ENCODE measurements around the gene COL6A3. TPM values are rescaled to one million over a fixed set of nuclear protein-coding genes. Genes with fewer than 3 reads are reported as not detected.
A peak's percentile ranks its signal among the peaks of the same experiment; 100 is the strongest.

COL6A3 gene
- total and polyA plus RNA-seq, 7 donors = 2.8 to 715 (median 233) TPM

GRCh38 chr2:237448626-237449025, 34.7 kb upstream of the COL6A3 start:
- Histone ChIP-seq H3K36me3 (no peaks in the 10 kb centered on the region), H3K9me3 (no peaks in the 10 kb centered on the region), H3K4me3 (no peak overlapping the region), H3K4me1 (peaks cover 0 to 28% (median 9%) of the 10 kb centered on the region in 4 donors), H3K27ac (peak overlapping the region; percentile 57 to 72 (median 63)), H3K27me3 (no peaks in the 10 kb centered on the region)
- DNase-seq = no peak
- WGBS, 2 donors = 79 to 90% methylated on average over 6 of the region's 6 CpGs
- TF ChIP-seq EP300 (IDR thresholded peaks at IDR 0.05) (no peak), POLR2AphosphoS5 (IDR thresholded peaks at IDR 0.05) (no peak), POLR2A (IDR thresholded peaks at IDR 0.05) (no peak)
- TF ChIP-seq, protein P1, sequence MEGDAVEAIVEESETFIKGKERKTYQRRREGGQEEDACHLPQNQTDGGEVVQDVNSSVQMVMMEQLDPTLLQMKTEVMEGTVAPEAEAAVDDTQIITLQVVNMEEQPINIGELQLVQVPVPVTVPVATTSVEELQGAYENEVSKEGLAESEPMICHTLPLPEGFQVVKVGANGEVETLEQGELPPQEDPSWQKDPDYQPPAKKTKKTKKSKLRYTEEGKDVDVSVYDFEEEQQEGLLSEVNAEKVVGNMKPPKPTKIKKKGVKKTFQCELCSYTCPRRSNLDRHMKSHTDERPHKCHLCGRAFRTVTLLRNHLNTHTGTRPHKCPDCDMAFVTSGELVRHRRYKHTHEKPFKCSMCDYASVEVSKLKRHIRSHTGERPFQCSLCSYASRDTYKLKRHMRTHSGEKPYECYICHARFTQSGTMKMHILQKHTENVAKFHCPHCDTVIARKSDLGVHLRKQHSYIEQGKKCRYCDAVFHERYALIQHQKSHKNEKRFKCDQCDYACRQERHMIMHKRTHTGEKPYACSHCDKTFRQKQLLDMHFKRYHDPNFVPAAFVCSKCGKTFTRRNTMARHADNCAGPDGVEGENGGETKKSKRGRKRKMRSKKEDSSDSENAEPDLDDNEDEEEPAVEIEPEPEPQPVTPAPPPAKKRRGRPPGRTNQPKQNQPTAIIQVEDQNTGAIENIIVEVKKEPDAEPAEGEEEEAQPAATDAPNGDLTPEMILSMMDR (IDR thresholded peaks at IDR 0.05) = no peak
- intact Hi-C loops (cut with DNase I) = no loop called here

DNA sequence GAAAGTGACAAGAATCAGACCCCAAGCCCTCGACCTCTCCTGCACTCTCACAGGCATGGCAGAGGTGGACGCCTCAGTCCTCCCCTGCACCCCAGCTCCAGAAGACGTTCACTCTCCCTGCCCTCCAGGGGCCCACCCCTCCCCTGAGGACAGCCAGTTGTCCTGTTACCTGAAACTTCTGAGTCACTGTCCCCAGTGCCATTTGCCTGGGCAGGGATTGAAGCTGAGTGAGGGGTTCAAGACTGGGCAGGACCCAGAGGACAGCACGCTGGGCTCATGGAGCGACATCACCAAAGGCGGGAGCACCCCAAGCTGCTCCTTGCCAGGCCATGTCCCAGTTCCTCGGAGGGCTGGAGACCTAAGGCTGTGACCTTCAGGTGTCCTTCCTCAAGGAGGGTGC, 34.2 kb upstream of the COL6A3 start:
- peak overlapping the region in 3 of 4 donors; percentile 57 to 65 (median 61) for H3K27ac ChIP-seq
- H3K4me1 ChIP-seq = peaks cover 0 to 28% (median 9%) of the 10 kb centered on the region in 4 donors
- WGBS, 2 donors = 93 to 95% methylated on average over 7 of the region's 7 CpGs
- H3K9me3 ChIP-seq = no peaks in the 10 kb centered on the region
- TF ChIP-seq, protein P1 (IDR thresholded peaks at IDR 0.05) = no peak
- TF ChIP-seq EP300 (IDR thresholded peaks at IDR 0.05) = no peak
- TF ChIP-seq POLR2AphosphoS5 (IDR thresholded peaks at IDR 0.05) = no peak
- TF ChIP-seq POLR2A (IDR thresholded peaks at IDR 0.05) = no peak
- H3K27me3 ChIP-seq = no peaks in the 10 kb centered on the region
- no peaks in the 10 kb centered on the region for H3K36me3 ChIP-seq
- DNase-seq = no peak
- no peak overlapping the region for H3K4me3 ChIP-seq
- intact Hi-C loops (cut with DNase I) = no loop called here

- TF ChIP-seq EP300 (IDR thresholded peaks at IDR 0.05) (no peak), POLR2A (IDR thresholded peaks at IDR 0.05) (no peak), POLR2AphosphoS5 (IDR thresholded peaks at IDR 0.05) (no peak)
- TF ChIP-seq, protein P1 (IDR thresholded peaks at IDR 0.05) = no peak
- DNase-seq = no peak
- no peaks in the 10 kb centered on the region for H3K9me3 ChIP-seq
- WGBS, 2 donors = 92 to 94% methylated on average over 11 of the region's 11 CpGs
- no peaks in the 10 kb centered on the region for H3K27me3 ChIP-seq
- peaks cover 0 to 28% (median 9%) of the 10 kb centered on the region in 4 donors for H3K4me1 ChIP-seq
- intact Hi-C loops (cut with DNase I) = no loop called here
- no peak overlapping the region for H3K27ac ChIP-seq
- no peak overlapping the region for H3K4me3 ChIP-seq
- H3K36me3 ChIP-seq = no peaks in the 10 kb centered on the region
Observed at GRCh38 chr2:237447496-237447895, 33.5 kb upstream of the COL6A3 start.

DNA sequence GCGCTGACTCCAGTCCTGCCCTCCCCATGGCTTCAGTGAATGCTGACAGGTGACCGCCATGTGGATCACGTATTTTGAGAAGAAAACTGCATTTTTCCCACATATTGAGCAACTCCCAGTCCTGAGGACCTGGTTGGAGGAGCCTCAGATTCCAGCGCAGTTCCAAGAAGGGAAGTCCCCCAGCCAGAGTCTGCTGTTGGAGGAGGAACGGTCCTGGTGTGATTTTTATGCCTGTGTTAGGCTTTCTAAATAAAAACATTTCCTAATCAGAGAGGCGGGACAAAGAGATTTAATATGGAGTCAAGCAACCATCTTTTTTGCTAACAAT, 32.3 kb upstream of the COL6A3 start:
- TF ChIP-seq, protein P1 (IDR thresholded peaks at IDR 0.05) = no peak
- no peak for TF ChIP-seq POLR2A (IDR thresholded peaks at IDR 0.05)
- TF ChIP-seq POLR2AphosphoS5 (IDR thresholded peaks at IDR 0.05) = peak in 1 of 4 donors; percentile 27
- TF ChIP-seq EP300 (IDR thresholded peaks at IDR 0.05) = no peak
- Histone ChIP-seq H3K27me3 (no peaks in the 10 kb centered on the region), H3K27ac (peak overlapping the region in 3 of 4 donors; percentile 47 to 50 (median 49)), H3K4me3 (no peak overlapping the region), H3K4me1 (peaks cover 0 to 17% (median 6%) of the 10 kb centered on the region in 4 donors), H3K9me3 (no peaks in the 10 kb centered on the region), H3K36me3 (no peaks in the 10 kb centered on the region)
- intact Hi-C loops (cut with DNase I) = no loop called here
- DNase-seq = peak; percentile 88
- WGBS, 2 donors = 87 to 88% methylated on average over 6 of the region's 6 CpGs

All from sigmoid colon (tissue), 7 donors.